Gastrocnemius medialis (tissue), 4 donors: Measurements from ENCODE around the gene SIRPA. TPM values are rescaled to one million over a fixed set of nuclear protein-coding genes. Genes with fewer than 3 reads are reported as not detected.

Experiments
- ATAC-seq, 2 donors: fragments of 150-250 bp; one replicate each; pipeline ENCODE4 v1.9.1; 2016
- DNase-seq, 2 donors: peaks; one replicate each; pipeline ENCODE4 v3.0.0-alpha.2; 2019
- H3K27ac ChIP-seq, 4 donors: fragments of 200-600 bp; sonication (generic); 1 replicate in 1 of 4; 2 replicates in 3 of 4; pipeline ENCODE4 v1.5.1; 2016 to 2018; ENCODE audit warnings: mild to moderate bottlenecking in 2 of 4, moderate library complexity in 1 of 4
- H3K27me3 ChIP-seq, 3 donors: fragments of 200-600 bp; sonication (generic) in 2 of 3; 1 replicate in 1 of 3; 2 replicates in 2 of 3; pipeline versions ENCODE4 v1.5.1 to v1.6.0; 2016 to 2019; ENCODE audit warnings: mild to moderate bottlenecking in 1 of 3, moderate library complexity in 1 of 3
- H3K36me3 ChIP-seq, 2 donors: fragments of 200-600 bp; sonication (generic) in 1 of 2; one replicate each; pipeline ENCODE4 v1.5.1; 2017 to 2018
- H3K4me1 ChIP-seq, 2 donors: fragments of 200-600 bp; sonication (generic) in 1 of 2; one replicate each; pipeline ENCODE4 v1.5.1; 2016 to 2017; ENCODE audit warnings: mild to moderate bottlenecking in 2 of 2
- H3K4me3 ChIP-seq, 4 donors: fragments of 200-600 bp; sonication (generic) in 3 of 4; 1 replicate in 1 of 4; 2 replicates in 3 of 4; pipeline ENCODE4 v1.5.1; 2016 to 2019; ENCODE audit warnings: mild to moderate bottlenecking in 2 of 4
- H3K9me3 ChIP-seq, 3 donors: fragments of 200-600 bp; sonication (generic) in 2 of 3; 1 replicate in 1 of 3; 2 replicates in 2 of 3; pipeline ENCODE4 v1.5.1; 2016 to 2019
- POLR2A ChIP-seq, 2 donors: fragments of 450-650 bp; IDR thresholded peaks; one replicate each; pipeline ENCODE4 v1.6.1; 2017; ENCODE audit warnings: antibody characterized with exemption in 2 of 2, mild to moderate bottlenecking in 2 of 2, moderate library complexity in 2 of 2
- in situ Hi-C, 4 donors: fragments of 200-750 bp; cut with MboI; loops; one replicate each; pipeline versions ENCODE4 v1.15.0 to v1.8.0; 2017; ENCODE audit warnings: low sequenced_read_pairs in 4 of 4
- intact Hi-C: fragments of 100-400 bp; cut with DNase I; formaldehyde crosslinking; loops from one replicate; pipeline ENCODE4 v1.15.1; 2023; ENCODE audit warnings: low total_unique reads
- total RNA-seq, 4 donors: library from RNA; depleted of rRNA; stranded (reverse); fragments of >200 nt; gene quantifications; one replicate each; pipeline versions ENCODE4 v1.1.0 to v1.2.3, GENCODE V29; 2016
- TF ChIP-seq, protein P1 (sequence below), 5 experiments: fragments of 450-650 bp in 3 of 5; fragments of 200-600 bp in 2 of 5; sonication (generic) in 2 of 5; IDR thresholded peaks in 4 of 5; conservative IDR thresholded peaks in 1 of 5; 1 replicate in 4 of 5; 2 replicates in 1 of 5; pipeline ENCODE4 v1.5.1; 2016 to 2019; ENCODE audit warnings: antibody characterized with exemption in 5 of 5, mild to moderate bottlenecking in 3 of 5, moderate library complexity in 3 of 5

SIRPA gene
- total RNA-seq, 4 donors from 2014 or later, result 14.6 to 62.0 (median 20.6) TPM

DNA sequence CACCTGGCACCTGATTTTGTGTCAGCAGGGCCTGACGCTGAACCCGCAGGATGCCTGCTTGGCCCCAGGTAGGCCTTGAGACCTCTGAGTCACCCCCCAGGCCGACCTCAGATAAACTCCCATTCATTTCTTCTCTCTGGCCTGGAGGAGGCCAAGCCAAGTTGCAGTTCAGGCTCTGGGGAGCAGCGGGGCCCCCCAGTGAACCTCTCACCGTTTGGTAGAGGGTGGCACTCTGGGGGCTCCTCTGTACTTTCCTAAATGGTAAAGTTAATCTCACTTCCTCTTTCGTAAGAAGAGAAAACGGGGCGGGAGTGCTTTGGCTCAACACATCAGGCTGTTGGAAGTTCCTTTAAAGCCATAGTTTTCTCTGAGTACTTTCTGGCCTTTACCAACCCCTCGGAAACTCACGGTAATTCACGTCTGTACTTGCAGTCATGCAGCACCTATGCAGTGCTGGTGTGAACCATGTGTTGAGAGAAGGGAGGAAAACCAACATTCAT lies 2.8 kb downstream of the SIRPA start:
- intact Hi-C loops, result loop anchor here (5.0 kb wide), 2 partner anchors 49 to 64 kb away; no protein-coding TSS in a partner anchor
- no peak for ATAC-seq
- in situ Hi-C loops, result no loop called here

DNA sequence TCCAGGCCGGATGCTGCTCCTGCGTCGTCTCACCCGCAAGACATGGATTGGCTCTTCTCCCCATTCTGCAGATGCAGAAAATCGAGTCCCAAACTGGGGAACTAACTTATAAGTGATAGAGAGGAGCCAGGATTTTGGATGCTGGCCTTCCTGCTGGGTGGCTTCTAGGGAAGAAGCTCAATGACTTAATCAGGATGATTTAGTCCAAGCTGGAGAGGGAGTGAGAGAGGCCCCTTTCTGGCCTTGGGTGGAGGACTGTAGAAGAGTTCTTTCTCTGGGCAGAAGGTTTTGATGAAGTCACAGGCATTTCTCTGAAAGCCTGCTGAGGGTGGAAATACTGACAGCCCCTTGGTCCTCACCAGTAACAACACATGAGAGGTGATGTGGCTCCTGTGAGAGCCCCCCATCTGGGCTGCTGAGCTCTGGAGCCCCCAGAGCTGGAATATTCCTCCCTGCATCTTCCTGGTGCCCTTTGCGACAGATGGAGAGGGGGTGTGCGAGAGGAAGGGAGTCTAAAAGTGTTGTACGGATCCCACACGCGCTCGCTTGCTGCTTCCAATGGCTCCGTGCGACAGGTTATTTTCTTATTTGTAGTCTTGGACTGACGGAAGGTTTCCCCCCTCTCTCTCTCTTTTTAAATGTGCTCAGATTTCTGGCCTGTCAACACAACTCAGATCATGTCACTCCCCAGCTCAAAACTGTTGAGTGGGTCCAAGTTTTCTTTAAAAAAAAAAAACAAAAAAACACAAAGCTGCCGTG lies 3.5 kb downstream of the SIRPA start:
- Histone ChIP-seq H3K27me3 (no peaks in the 10 kb centered on the region), H3K27ac (peak overlapping the region; percentile 42 to 51 (median 46)), H3K9me3 (no peaks in the 10 kb centered on the region), H3K4me1 (peaks cover 0 to 24% of the 10 kb centered on the region in 2 donors), H3K4me3 (no peak overlapping the region), H3K36me3 (no peaks in the 10 kb centered on the region)
- ATAC-seq, result no peak
- DNase-seq, result no peak
- in situ Hi-C loops (no loop called here), intact Hi-C loops (loop anchor here (5.0 kb wide), 2 partner anchors 49 to 64 kb away; no protein-coding TSS in a partner anchor)
- no peak for TF ChIP-seq POLR2A (IDR thresholded peaks at IDR 0.05)
- TF ChIP-seq, protein P1, sequence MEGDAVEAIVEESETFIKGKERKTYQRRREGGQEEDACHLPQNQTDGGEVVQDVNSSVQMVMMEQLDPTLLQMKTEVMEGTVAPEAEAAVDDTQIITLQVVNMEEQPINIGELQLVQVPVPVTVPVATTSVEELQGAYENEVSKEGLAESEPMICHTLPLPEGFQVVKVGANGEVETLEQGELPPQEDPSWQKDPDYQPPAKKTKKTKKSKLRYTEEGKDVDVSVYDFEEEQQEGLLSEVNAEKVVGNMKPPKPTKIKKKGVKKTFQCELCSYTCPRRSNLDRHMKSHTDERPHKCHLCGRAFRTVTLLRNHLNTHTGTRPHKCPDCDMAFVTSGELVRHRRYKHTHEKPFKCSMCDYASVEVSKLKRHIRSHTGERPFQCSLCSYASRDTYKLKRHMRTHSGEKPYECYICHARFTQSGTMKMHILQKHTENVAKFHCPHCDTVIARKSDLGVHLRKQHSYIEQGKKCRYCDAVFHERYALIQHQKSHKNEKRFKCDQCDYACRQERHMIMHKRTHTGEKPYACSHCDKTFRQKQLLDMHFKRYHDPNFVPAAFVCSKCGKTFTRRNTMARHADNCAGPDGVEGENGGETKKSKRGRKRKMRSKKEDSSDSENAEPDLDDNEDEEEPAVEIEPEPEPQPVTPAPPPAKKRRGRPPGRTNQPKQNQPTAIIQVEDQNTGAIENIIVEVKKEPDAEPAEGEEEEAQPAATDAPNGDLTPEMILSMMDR (IDR thresholded peaks at IDR 0.05 in 4 of 5, conservative IDR thresholded peaks at IDR 0.05 in 1 of 5), result no peak

More for the DNA sequence above, 2.8 kb downstream of the SIRPA start:
- Histone ChIP-seq H3K4me3 (no peak overlapping the region), H3K27ac (peak overlapping the region; percentile 42 to 51 (median 46)), H3K36me3 (no peaks in the 10 kb centered on the region), H3K9me3 (no peaks in the 10 kb centered on the region), H3K4me1 (peaks cover 0 to 24% of the 10 kb centered on the region in 2 donors), H3K27me3 (no peaks in the 10 kb centered on the region)
- no peak for DNase-seq
- TF ChIP-seq, protein P1 (IDR thresholded peaks at IDR 0.05 in 4 of 5, conservative IDR thresholded peaks at IDR 0.05 in 1 of 5), result no peak
- TF ChIP-seq POLR2A (IDR thresholded peaks at IDR 0.05), result no peak

- Histone ChIP-seq H3K27me3 (no peaks in the 10 kb centered on the region), H3K36me3 (no peaks in the 10 kb centered on the region), H3K27ac (no peak overlapping the region), H3K4me3 (no peak overlapping the region), H3K9me3 (no peaks in the 10 kb centered on the region), H3K4me1 (peaks cover 0 to 24% of the 10 kb centered on the region in 2 donors)
- in situ Hi-C loops (no loop called here), intact Hi-C loops (loop anchor here (5.0 kb wide), 2 partner anchors 48 to 63 kb away; no protein-coding TSS in a partner anchor)
- ATAC-seq (no peak), DNase-seq (no peak)
- TF ChIP-seq POLR2A (IDR thresholded peaks at IDR 0.05), result no peak
- TF ChIP-seq, protein P1 (IDR thresholded peaks at IDR 0.05 in 4 of 5, conservative IDR thresholded peaks at IDR 0.05 in 1 of 5), result no peak
Observed at GRCh38 chr20:1899241-1899525, 4.0 kb downstream of the SIRPA start.

DNA sequence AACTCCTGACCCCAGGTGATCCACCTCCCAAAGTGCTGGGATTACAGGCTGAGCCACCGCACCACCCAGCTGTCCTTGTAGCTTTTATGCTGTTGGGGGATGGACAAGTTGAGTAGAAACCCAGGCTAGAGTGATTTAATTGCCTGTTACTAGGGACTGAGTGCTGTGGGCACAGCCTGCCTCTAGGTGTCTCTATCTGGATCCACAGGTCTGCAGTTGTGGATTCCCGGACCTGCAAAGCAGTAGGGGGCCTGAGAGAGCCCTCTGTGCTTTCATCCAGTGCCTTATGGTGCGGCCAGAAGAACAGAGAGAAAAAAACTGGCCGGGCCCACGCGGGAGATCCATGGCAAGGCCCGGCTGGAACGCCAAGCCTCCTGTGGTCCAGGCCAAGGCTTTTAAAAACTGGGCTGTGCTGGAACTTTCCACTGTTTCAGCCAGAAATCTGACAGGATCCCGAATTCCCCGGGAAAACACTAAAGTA lies 5.2 kb downstream of the SIRPA start:
- Histone ChIP-seq H3K4me3 (no peak overlapping the region), H3K27ac (peak overlapping the region in 3 of 4 donors; percentile 13 to 42 (median 41)), H3K36me3 (no peaks in the 10 kb centered on the region), H3K9me3 (no peaks in the 10 kb centered on the region), H3K4me1 (peaks cover 0 to 24% of the 10 kb centered on the region in 2 donors), H3K27me3 (no peaks in the 10 kb centered on the region)
- ATAC-seq (peak; percentile 62 to 67), DNase-seq (peak in 1 of 2 donors; percentile 43)
- in situ Hi-C loops (no loop called here), intact Hi-C loops (no loop called here)
- no peak for TF ChIP-seq POLR2A (IDR thresholded peaks at IDR 0.05)
- TF ChIP-seq, protein P1 (IDR thresholded peaks at IDR 0.05 in 4 of 5, conservative IDR thresholded peaks at IDR 0.05 in 1 of 5), result peak in 4 of 5 experiments; percentile 17 to 58 (median 38)
